CD4-positive, alpha-beta T cell treated with Interleukin-6 for 4 hours (primary cell): Measurements from ENCODE around the gene CDH12.
"Not testable (repeated sequence)": the region's sequence is repeated elsewhere in the genome, so short reads cannot be mapped to it uniquely, and the experiment has no call there.

Experiments used
- DNase-seq: peaks from one replicate; pipeline ENCODE4 v3.0.0-alpha.2; 2020; ENCODE audit warnings: mixed read lengths

CDH12 gene

DNA sequence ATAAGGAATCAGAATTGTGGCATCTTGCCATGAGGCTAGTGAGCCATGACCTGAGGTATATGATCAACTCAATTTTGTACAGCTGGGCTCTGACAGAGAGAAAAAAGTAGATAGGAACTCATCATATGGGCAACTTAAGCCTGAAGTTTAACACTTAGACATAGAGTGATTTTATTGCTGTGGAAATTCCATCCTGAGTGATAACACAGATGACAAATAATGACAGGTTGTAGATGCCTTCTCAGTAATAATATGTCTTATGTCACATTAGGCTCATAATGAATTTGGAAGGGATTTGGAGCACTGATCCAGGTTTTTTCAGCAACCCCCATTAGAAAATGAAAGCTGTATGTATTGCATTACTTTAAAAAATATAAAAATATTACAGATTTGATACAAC lies 744.6 kb downstream of the CDH12 start:
- DNase-seq, result no peak

DNA sequence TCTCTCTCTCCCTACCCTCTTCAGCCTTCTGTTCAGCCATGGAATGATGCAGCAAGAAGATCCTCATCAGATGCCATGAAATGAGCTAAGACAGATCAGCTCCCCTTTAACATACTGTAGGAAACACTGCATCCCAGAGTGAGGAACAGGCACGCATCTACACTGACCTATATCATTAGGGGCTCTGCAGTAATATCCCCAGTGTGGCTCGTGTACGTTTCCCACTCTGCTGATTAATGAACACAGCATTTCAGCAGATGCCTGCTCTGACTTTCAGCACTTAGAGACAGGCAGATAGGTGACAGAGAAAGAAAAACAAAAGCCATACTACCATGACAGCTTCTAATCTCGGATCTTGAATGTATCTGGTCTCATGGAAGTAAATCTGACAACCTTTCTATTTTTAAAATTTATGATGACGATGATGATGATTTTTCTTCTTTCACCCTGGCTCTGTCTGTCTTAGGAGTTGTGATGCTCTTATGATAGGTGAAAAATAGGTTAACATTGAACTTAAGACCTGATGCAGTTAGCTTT lies 750.3 kb downstream of the CDH12 start:
- DNase-seq, result no peak

DNA sequence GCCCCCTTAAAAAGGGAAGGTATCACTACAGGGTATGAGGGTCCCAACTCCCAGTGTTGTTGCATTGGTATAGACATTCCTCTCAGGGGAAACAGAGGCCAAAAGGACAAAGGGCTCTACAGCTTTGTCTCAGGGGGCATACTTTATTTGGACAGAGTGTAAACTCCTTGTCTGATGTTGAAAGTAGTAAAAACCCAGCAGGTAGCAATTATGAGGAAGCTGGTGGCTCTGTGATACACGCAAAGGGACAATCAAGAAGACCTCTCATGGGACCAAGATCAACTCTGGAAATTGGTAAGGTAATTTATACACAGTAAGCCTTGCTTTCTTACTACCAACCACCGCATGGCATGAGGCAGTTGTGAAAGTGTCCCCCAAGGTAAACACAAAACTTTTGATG lies 764.6 kb downstream of the CDH12 start:
- DNase-seq, result no peak

DNA sequence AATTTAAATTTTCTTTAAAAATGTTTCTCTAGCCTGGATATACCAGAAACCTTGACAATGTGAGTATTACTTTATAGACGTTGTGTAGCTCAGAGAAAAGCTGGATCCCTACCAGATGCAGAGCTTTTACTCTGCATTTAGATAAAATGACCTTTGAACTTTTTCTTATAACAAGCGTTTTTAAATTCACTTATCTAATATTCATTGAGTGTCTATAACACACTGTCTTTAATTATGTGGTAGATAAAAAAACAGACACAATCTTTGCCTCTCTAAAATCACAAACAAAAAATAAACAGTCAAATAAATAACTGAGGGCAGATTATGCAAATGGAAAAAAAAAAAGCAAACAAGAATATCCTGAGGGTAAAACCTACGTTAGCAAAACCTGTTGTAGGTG lies 773.6 kb downstream of the CDH12 start:
- DNase-seq, result no peak

DNA sequence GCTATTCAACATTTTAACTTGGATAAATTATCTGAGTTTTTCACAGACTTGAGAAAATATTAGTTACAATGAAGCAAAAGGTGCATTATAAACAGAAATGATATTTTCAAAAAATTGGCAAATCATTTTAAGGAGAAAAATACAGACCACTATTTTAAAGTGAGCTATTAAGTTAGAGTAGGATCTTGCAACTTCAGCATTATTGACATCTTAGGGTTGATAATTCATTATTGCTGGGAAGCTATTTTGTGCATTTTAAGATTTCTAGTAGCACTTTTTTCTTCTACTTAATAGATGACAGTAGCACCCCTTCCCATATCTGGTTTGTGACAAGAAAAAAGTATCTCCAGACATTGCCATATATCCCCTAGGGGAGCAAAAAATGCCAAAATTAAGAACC lies 774.1 kb downstream of the CDH12 start:
- DNase-seq, result no peak

DNA sequence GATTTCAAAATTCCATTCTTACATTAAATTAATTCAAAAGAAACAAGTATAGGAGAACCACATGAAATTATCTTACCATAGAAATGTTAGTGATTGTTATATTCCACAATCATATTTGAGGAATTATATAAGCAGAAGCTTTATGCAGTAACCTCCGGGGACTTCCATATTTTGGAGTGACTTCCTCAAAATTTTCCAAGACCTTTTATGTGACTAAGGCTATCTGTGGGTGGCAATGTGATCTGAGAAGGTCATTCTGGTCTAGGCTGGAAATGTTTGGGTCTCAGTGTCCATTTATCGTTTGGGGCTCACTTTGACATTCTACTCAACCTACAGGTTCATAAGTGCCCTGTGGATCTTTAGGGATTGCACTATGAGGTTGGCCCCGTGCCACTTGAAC lies 776.6 kb downstream of the CDH12 start:
- no peak for DNase-seq

DNA sequence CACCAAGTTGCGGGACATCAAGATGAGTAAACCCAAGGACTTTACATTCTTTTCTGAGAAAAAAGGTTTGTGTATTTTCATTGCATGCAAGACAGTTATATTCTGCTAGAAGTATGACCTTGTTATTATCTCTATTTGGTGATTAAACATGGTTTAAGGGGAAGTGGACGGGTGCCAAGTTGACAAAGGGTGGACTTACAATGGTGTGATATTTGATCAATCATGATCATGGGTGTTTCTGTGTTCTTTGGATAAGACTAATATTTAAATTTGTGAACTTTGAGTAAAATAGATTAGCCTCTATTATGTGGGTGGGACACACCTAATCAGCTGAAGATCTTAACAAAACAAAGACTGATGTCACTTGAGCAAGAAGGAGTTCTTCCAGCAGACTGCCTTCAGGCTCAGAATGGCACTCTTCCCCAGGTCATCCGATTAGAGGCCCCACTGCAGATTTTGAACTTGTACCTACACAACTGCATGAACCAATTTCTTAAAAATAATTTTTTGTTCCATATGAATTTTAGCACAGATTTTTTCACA lies 782.9 kb downstream of the CDH12 start:
- no peak for DNase-seq

DNA sequence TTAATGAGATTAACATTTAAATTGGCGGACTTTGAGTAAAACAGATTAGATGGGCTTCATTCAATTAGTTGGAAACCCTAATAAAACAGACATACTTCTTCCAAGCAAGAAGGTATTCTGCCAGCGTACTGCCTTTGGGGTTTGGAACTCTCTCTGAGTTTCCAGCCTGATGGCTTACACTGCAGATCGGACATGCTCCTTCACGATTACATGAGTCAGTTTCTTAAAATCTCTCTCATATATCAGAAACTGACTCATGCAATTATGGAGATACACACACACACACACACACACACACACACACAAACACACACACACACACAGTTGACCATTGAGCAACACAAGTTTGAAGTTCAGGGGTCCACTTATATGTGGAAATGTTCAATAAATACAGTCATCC lies 789.4 kb downstream of the CDH12 start:
- DNase-seq, result no peak

DNA sequence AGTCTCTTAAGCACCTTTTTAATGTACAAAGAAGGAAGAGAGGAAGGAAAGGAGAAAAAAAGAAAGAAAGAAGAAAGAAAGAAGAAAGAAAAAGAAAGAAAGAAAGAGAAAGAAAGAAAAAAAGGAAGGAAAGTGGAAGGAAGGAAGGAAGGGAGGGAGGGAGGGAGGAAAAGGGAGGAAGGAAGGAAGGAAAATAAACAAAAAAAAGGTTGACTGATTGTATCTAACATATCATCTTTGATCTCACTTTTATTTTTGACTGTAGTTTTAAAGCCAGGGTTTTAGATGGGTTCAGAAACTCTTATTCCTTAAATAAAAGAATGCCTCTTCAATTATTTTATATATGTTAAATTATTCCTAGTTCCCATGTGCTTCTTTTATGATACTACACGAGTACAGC lies 794.5 kb downstream of the CDH12 start:
- no peak for DNase-seq

DNA sequence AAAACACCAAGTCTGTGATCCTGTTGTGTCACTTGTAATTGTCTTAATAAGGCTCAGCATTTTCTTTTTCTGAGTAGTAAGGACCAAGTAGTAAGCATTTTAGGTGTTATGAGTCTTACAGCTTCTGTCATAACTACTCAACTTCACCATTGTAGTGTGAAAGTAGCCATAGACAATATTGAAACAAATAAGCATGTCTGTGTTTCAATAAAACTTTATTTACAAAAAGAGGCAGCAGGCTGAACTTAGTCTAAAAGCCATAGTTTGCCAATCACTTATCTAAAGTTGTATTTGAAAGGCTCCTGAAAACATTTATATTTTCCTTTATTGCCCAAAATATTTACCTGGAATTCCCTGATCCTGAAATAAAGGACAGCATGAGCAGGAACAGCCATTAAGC lies 796.1 kb downstream of the CDH12 start:
- DNase-seq, result no peak

DNA sequence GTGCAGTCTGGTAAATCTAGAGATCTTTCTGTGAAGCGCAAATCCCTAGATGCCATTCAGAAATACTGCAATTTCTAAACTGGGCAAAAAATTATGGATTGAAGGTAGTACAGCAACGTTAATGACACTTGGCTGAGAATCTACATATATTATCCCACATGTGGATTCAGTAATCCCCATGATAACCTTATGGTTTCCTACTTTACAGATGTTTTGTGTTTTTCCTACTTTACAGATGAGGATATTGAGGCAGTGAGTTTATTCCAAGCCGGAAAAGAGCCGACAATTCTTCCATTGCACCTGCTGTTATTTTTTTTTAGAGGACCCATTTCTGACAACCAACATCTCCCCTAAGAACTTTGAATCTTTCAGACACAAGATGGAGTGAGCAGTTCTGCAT lies 796.5 kb downstream of the CDH12 start:
- DNase-seq, result no peak

DNA sequence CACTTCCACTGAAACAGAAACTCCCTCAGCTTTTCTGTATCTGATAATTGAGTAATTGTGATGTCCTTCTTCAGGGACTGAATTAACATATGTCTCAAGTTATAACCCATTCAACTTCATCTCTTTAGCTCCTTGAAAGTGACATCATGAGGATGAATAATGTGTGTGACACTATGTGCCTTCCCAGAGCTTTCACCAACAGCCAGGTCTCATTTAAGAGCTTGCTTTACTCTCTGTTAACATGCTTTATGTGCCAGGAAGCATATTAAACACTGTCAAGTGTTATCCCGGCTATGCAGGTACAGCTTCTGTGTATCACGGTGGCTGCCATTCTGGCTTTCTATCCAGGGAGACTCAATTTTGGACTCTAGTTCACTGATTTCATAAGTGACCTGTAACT lies 799.9 kb downstream of the CDH12 start:
- DNase-seq, result no peak

DNA sequence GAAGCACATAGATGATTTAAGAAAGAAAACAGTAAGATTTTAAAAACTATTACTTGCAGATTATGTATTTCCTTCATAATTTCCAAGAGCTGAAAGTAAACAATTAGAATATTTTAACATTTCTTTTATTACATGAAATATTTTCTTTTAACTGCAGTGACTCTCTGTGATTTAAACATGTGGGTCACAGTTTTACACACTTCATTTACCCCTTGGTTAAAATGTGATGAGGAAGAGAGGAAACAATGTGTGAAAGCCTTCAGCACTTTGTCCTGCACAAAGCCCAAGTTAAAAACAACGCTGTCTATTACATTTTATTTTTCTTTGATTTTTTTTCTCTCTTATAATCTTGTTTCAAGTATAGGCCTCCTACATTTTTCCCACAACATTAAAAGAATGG lies 801.3 kb downstream of the CDH12 start:
- no peak for DNase-seq

DNA sequence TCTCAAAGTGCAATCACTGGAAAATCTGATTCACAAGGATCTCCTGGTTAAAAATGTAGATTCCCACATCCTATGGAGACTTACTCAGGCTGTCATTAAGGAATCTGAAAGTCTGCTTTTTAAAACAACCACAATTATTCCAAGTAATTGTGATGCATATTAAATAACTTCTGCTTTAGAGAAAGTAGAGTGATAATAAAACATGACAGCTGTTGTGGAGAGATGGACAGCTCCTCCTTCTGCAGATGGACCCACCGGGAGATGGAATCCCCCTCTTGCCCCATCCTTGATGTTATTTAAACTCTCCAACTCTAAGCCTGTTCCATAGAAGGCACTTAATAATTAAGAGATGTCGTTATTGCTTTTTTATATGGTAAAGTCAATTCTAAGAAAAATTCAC lies 802.2 kb downstream of the CDH12 start:
- DNase-seq, result no peak

DNA sequence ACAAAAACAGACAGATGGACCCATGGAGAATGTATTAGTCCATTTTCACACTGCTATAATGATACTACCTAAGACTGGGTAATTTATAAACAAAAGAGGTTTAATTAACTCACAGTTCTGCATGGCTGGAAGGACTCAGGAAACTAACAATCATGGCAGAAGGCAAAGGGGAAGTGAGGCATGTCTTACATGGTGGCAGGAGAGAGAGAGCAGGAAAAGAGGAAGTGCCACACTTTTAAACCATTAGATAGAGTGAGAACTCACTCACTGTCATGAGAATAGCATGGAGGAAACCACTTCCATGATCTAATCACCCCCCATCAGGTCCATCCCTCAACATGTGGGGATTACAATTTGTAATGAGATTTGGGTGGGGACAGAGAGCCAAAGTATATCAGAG lies 808.9 kb downstream of the CDH12 start:
- no peak for DNase-seq

DNA sequence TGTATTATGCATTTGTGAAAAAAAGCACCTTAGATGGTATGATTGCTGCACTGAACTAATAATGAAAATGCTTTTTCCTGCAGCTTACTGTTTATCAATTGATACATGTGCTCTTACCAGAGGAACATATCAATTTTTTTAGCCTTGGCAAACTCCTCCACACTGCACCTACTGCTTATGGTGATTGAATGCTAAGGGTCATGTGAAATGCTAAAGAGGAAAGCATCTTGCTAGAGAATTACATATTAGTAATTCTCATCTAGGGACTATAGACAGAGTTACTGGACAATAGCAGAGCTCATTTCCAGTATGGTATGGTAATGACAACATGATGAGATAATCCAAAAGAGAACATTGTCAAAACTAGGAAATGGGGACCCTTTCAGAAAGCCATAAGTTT lies 817.1 kb downstream of the CDH12 start:
- no peak for DNase-seq

DNA sequence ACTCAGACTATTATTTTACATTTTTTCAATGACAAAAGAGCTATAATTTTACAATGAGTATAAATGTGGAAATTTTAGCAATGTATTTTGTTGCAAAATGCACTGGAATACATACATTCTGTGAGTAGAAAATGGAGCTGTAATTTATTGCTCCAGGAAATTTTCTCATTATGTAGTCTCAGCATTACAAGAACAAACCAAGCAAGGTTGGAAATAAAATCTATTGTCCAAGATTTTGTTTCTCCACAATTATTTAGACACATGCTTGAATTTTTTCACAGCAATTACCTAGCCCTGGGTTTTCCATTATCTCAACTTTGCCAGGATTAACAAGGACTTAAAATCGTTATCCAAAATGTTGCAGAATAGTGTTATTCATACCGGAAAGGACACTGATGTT lies 820.1 kb downstream of the CDH12 start:
- no peak for DNase-seq

DNA sequence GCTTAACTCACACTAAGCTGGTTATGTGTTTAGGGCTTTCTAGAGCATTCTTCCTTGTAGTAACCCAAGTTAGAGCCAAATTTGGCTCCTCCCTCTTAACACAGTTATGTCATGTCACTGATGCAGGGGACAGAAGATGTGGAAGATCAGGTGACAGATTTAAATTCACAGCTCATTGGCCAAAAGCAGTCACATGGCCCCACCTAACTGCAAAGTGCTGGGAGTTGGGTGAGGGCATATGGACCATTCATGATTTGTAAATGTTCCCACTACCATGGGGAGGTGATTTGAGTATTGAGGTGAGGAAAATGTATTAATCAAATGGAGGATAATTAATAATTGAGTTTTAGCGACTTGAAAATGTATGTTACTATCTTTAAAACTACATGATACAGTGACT lies 829.4 kb downstream of the CDH12 start:
- no peak for DNase-seq

DNA sequence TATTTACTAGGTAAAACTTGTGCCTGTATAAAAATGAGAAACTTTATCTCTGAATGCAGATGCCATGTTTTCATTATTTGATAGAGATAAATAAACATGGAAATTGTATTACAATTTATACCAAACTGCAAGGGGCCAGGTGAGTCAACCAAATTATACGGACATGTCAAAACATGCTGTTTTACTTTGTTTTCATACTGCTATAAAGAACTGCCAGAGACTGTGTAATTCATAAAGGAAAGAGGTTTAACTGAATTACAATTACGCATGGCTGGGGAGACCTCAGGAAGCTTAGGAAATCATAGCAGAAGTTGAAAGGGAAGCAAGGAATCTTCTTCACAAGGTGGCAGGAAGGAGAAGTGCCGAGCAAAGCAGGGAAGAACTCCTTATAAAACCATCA lies 840.3 kb downstream of the CDH12 start:
- DNase-seq, result not testable (repeated sequence)

DNA sequence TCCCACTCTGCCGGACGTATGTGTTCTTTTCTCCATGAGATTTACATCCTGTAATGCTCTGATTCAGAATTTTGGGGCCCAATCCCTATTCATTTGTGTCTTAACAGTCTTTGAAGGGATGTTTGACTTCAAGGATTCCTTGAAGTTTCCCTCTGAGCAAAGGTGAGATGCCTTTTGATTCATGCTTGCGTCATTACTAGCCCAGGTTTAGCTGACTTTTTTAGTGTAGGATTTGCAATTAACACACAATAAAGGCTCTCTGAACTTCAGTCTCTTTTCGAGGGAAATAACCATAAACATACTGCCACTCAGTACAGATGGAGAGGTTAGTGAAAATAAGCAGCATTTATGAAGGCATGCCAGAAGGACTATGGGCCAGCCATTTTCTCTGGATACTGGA lies 842.3 kb downstream of the CDH12 start:
- DNase-seq, result not testable (repeated sequence)

DNA sequence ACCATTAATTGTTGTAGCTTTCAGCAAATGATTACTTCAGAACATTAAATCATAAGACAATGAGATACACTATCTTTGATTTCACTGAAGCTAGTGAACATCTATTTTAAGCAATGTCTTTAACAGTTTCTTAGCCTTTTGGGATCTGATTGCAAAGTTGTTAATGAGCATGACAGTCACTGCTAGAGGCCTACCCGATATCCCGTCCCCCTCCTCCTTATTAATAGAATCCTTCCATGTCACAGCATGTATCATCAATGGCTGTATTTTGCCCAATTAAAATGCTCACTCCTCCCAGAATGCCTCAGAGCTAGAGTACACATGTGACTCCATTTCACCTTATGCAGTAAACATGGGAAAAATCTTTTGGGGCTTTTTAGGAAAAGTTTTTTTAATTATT lies 852.0 kb downstream of the CDH12 start:
- not testable (repeated sequence) for DNase-seq

DNA sequence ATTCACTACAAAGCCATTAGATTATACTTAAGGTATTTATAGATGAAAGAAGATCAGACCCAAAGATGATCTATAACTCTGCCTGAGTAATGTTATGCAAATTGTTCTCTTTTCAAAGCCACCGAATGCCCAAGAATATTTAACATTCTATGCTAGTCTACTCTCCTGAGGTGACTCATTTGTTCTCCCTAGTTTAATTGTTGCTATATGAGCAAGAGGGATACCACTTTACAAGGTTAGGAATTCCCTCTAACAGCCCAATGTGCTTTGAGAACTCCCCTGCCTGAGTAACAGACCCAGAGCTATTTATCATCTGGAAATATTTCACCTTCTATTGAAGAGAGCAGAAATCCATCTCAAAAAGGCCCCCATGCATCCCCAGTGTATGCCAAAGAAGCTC lies 867.3 kb downstream of the CDH12 start:
- DNase-seq, result not testable (repeated sequence)

DNA sequence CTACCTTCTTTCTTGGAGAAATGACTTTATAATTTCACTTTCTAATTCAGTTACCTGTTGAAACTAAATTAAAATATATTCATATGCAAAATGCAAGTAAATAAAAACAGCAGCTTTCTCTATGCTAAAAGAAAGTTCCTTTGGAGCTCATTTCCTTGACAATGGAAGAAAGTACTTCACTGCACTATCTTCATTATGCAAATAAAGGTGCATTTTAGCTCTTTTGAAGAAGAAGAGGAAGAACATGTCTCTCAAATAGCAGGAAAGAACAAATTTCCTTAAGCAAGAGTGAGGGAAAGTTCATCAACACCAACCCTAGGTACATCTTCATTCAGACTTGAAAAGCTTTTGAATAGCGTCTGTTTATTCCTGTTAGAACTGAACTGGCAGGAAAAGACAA lies 901.6 kb downstream of the CDH12 start:
- not testable (repeated sequence) for DNase-seq

DNA sequence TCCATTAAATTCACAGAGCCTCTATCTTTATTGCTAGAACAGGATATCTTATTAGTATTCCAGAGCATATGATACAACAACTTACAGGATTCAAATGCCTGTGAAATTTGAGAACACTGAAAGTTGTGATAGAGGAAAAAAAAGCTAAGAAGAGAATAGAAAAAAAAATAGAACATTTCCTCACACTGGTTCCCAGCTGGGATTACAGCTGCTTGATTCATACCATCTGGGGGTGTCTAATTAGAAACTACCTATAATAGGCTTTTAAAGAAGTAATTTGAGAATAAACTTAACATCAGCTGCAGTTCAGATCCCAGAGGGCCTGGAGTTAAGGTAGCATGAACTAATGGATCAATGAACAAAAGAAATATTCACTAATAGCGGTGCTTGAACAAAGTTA lies 922.0 kb downstream of the CDH12 start:
- DNase-seq, result no peak

DNA sequence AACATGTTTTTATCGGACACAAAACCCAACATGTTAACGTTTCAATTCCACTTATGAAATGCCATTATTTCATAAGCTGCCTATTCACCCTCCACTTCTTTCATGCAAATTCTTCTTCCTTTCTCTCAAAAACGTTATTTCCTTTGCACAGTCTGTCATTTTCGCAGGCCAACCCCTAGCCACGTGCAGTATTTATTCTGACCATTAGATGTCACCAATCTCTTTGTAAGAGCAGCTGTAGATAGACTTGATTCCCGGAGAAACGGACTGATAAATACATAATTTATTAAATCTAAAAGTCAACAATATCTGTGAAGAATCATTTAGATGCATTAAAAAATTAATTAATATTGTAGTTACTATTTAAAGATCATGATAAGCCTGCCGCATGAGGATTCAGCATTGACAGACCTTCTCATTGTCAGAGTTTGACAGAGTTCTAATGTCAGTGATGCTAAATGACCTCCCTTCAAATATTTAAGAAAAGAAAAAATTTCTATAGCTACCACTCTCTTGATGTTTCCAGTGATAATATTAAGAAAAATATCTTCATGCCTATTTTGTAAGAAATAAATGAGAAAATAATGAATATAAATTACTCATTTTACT lies 933.6 kb downstream of the CDH12 start:
- no peak for DNase-seq
